Neutrophil (primary cell): ENCODE measurements around the gene CLDND1.

Experiments
- H3K27ac ChIP-seq: fragments of 200-600 bp; sonication (generic); 2 replicates; pipeline ENCODE4 v1.5.1; 2016; ENCODE audit warnings: mild to moderate bottlenecking, moderate library complexity
- H3K27me3 ChIP-seq: fragments of 200-600 bp; sonication (generic); 2 replicates; pipeline ENCODE4 v1.6.0; 2016; ENCODE audit warnings: mild to moderate bottlenecking
- H3K36me3 ChIP-seq: fragments of 200-600 bp; sonication (generic); 2 replicates; pipeline ENCODE4 v1.5.1; 2017
- H3K4me1 ChIP-seq, 2 experiments: fragments of 200-600 bp in 1 of 2; sonication (generic) in 1 of 2; 1 replicate in 1 of 2; 2 replicates in 1 of 2; pipeline versions ENCODE4 v1.5.1 to v1.6.1; 2013 to 2016; ENCODE audit warnings: low read depth in 1 of 2, low read length in 1 of 2, mild to moderate bottlenecking in 1 of 2, moderate library complexity in 1 of 2; ENCODE audit not compliant: control insufficient read depth in 1 of 2, insufficient read depth in 1 of 2
- H3K4me3 ChIP-seq, 2 experiments: fragments of 200-600 bp in 1 of 2; sonication (generic) in 1 of 2; 1 replicate in 1 of 2; 2 replicates in 1 of 2; pipeline ENCODE4 v1.5.1; 2013 to 2016; ENCODE audit warnings: low read depth in 1 of 2, low read length in 1 of 2, mild to moderate bottlenecking in 1 of 2, moderate library complexity in 1 of 2
- H3K9me3 ChIP-seq: fragments of 200-600 bp; sonication (generic); 2 replicates; pipeline ENCODE4 v1.5.1; 2016
- CTCF ChIP-seq: fragments of 200-600 bp; sonication (generic); IDR thresholded peaks from 2 replicates; pipeline ENCODE4 v1.5.1; 2016; ENCODE audit warnings: antibody characterized with exemption

Gene CLDND1

GRCh38 chr3:98553753-98554152, 31.1 kb upstream of the CLDND1 start:
- H3K27ac ChIP-seq, result no peak overlapping the region
- H3K36me3 ChIP-seq, result no peaks in the 10 kb centered on the region
- no peak overlapping the region for H3K4me3 ChIP-seq
- no peaks in the 10 kb centered on the region for H3K27me3 ChIP-seq
- TF ChIP-seq CTCF, result no peak
- no peaks in the 10 kb centered on the region for H3K9me3 ChIP-seq
- H3K4me1 ChIP-seq, result no peaks in the 10 kb centered on the region

GRCh38 chr3:98553021-98553563, 30.4 kb upstream of the CLDND1 start:
- TF ChIP-seq CTCF, result no peak
- H3K9me3 ChIP-seq, result no peaks in the 10 kb centered on the region
- H3K4me1 ChIP-seq, result no peaks in the 10 kb centered on the region
- no peak overlapping the region for H3K4me3 ChIP-seq
- H3K27me3 ChIP-seq, result no peaks in the 10 kb centered on the region
- H3K27ac ChIP-seq, result no peak overlapping the region
- H3K36me3 ChIP-seq, result no peaks in the 10 kb centered on the region

GRCh38 chr3:98552232-98553020, 29.7 kb upstream of the CLDND1 start:
- no peak overlapping the region for H3K27ac ChIP-seq
- H3K9me3 ChIP-seq, result no peaks in the 10 kb centered on the region
- TF ChIP-seq CTCF, result no peak
- no peak overlapping the region for H3K4me3 ChIP-seq
- no peaks in the 10 kb centered on the region for H3K4me1 ChIP-seq
- no peaks in the 10 kb centered on the region for H3K36me3 ChIP-seq
- no peaks in the 10 kb centered on the region for H3K27me3 ChIP-seq

- no peaks in the 10 kb centered on the region for H3K27me3 ChIP-seq
- no peak overlapping the region for H3K27ac ChIP-seq
- no peak overlapping the region for H3K4me3 ChIP-seq
- no peaks in the 10 kb centered on the region for H3K4me1 ChIP-seq
- H3K36me3 ChIP-seq, result no peaks in the 10 kb centered on the region
- no peaks in the 10 kb centered on the region for H3K9me3 ChIP-seq
- no peak for TF ChIP-seq CTCF
These were observed 29.1 kb upstream of the CLDND1 start for GRCh38 chr3:98551754-98552153.

GRCh38 chr3:98551236-98551635, 28.5 kb upstream of the CLDND1 start:
- Histone ChIP-seq H3K27me3 (peaks cover under 1% of the 10 kb centered on the region), H3K9me3 (no peaks in the 10 kb centered on the region), H3K36me3 (no peaks in the 10 kb centered on the region), H3K4me1 (no peaks in the 10 kb centered on the region), H3K4me3 (no peak overlapping the region), H3K27ac (no peak overlapping the region)
- TF ChIP-seq CTCF, result no peak
